ENCODE results near the gene MED13L. TPM values are rescaled to one million over a fixed set of nuclear protein-coding genes. Genes with fewer than 3 reads are reported as not detected.

Gene MED13L
- total and polyA plus RNA-seq, 2 donors (not counting 1 experiment from before 2014, with no cell fraction given), result 56.5 to 97.3 TPM

DNA sequence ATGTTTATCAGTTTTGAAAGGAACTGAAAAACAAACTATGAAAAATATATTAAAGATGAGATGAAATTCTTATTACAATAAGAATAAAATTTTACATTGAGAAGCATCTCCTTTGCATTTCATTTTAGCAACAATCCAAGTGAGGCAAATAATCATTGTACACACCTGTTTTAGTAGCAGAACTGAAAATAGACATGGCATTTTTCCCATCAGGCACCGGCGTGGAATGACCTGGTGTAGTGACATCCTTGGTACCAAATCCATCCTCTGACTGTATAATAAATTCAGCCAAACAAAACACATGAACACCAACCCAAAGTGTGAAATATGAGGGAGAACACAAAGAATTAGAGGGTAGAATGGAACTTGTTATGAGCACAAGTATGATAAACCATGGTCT, 271.4 kb downstream of the MED13L start:
- Histone ChIP-seq H3K4me1 (ENCODE audit: control insufficient read depth, extremely low read depth, insufficient read depth, low read length) (no peaks in the 10 kb centered on the region), H3K27ac (ENCODE audit: insufficient read depth, low read length) (no peak overlapping the region), H3K9me3 (ENCODE audit: control insufficient read depth, insufficient read depth, low read depth, low read length) (no peaks in the 10 kb centered on the region), H3K4me3 (replicated peaks in 1 of 4; ENCODE audit: control extremely low read depth in 1 of 4, insufficient read depth in 1 of 4, low read depth in 3 of 4, low read length in 4 of 4) (no peak overlapping the region), H3K9ac (ENCODE audit: insufficient read depth, low read length) (no peak overlapping the region), H3K79me2 (ENCODE audit: control insufficient read depth, insufficient read depth, low read length) (no peaks in the 10 kb centered on the region), H2AFZ (ENCODE audit: low read length) (no peak overlapping the region), H3K4me2 (ENCODE audit: extremely low read depth, insufficient read depth, low read length) (no peak overlapping the region), H3K27me3 (ENCODE audit: control insufficient read depth, insufficient read depth, low read length) (no peaks in the 10 kb centered on the region), H3K36me3 (ENCODE audit: control insufficient read depth, insufficient read depth, low read length) (peaks cover 11% of the 10 kb centered on the region), H4K20me1 (ENCODE audit: control insufficient read depth, extremely low read depth, insufficient read depth, low read length) (no peaks in the 10 kb centered on the region)
- DNase-seq (ENCODE audit: low read depth in 2 of 2), result no peak
- TF ChIP-seq, protein P1, sequence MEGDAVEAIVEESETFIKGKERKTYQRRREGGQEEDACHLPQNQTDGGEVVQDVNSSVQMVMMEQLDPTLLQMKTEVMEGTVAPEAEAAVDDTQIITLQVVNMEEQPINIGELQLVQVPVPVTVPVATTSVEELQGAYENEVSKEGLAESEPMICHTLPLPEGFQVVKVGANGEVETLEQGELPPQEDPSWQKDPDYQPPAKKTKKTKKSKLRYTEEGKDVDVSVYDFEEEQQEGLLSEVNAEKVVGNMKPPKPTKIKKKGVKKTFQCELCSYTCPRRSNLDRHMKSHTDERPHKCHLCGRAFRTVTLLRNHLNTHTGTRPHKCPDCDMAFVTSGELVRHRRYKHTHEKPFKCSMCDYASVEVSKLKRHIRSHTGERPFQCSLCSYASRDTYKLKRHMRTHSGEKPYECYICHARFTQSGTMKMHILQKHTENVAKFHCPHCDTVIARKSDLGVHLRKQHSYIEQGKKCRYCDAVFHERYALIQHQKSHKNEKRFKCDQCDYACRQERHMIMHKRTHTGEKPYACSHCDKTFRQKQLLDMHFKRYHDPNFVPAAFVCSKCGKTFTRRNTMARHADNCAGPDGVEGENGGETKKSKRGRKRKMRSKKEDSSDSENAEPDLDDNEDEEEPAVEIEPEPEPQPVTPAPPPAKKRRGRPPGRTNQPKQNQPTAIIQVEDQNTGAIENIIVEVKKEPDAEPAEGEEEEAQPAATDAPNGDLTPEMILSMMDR (conservative IDR thresholded peaks at IDR 0.05 in 1 of 2, IDR thresholded peaks at IDR 0.05 in 1 of 2; ENCODE audit: low read depth in 1 of 2, low read length in 2 of 2), result no peak
- no peak for TF ChIP-seq EZH2 (IDR thresholded peaks at IDR 0.05; ENCODE audit: low read length, missing control alignments)

- DNase-seq (ENCODE audit: low read depth in 2 of 2), result peak in 1 of 2 donors; percentile 62
- no peak for TF ChIP-seq EZH2 (IDR thresholded peaks at IDR 0.05; ENCODE audit: low read length, missing control alignments)
- TF ChIP-seq, protein P1 (conservative IDR thresholded peaks at IDR 0.05 in 1 of 2, IDR thresholded peaks at IDR 0.05 in 1 of 2; ENCODE audit: low read depth in 1 of 2, low read length in 2 of 2), result no peak
- no peaks in the 10 kb centered on the region for H3K79me2 ChIP-seq (ENCODE audit: control insufficient read depth, insufficient read depth, low read length)
- peaks cover 2% of the 10 kb centered on the region for H3K36me3 ChIP-seq (ENCODE audit: control insufficient read depth, insufficient read depth, low read length)
- no peaks in the 10 kb centered on the region for H3K27me3 ChIP-seq (ENCODE audit: control insufficient read depth, insufficient read depth, low read length)
- H2AFZ ChIP-seq (ENCODE audit: low read length), result no peak overlapping the region
- H3K4me2 ChIP-seq (ENCODE audit: extremely low read depth, insufficient read depth, low read length), result no peak overlapping the region
- no peaks in the 10 kb centered on the region for H3K9me3 ChIP-seq (ENCODE audit: control insufficient read depth, insufficient read depth, low read depth, low read length)
- no peaks in the 10 kb centered on the region for H4K20me1 ChIP-seq (ENCODE audit: control insufficient read depth, extremely low read depth, insufficient read depth, low read length)
- H3K9ac ChIP-seq (ENCODE audit: insufficient read depth, low read length), result no peak overlapping the region
- no peaks in the 10 kb centered on the region for H3K4me1 ChIP-seq (ENCODE audit: control insufficient read depth, extremely low read depth, insufficient read depth, low read length)
- H3K27ac ChIP-seq (ENCODE audit: insufficient read depth, low read length), result no peak overlapping the region
- H3K4me3 ChIP-seq (replicated peaks in 1 of 4; ENCODE audit: control extremely low read depth in 1 of 4, insufficient read depth in 1 of 4, low read depth in 3 of 4, low read length in 4 of 4), result no peak overlapping the region
These were observed 274.5 kb downstream of the MED13L start for GRCh38 chr12:116002890-116003536.

GRCh38 chr12:116000252-116000651, 277.2 kb downstream of the MED13L start:
- TF ChIP-seq EZH2 (IDR thresholded peaks at IDR 0.05; ENCODE audit: low read length, missing control alignments), result no peak
- TF ChIP-seq, protein P1 (conservative IDR thresholded peaks at IDR 0.05 in 1 of 2, IDR thresholded peaks at IDR 0.05 in 1 of 2; ENCODE audit: low read depth in 1 of 2, low read length in 2 of 2), result no peak

More at GRCh38 chr12:116000252-116000651, 277.2 kb downstream of the MED13L start:
- Histone ChIP-seq H3K4me2 (ENCODE audit: extremely low read depth, insufficient read depth, low read length) (no peak overlapping the region), H3K36me3 (ENCODE audit: control insufficient read depth, insufficient read depth, low read length) (no peaks in the 10 kb centered on the region), H3K9ac (ENCODE audit: insufficient read depth, low read length) (no peak overlapping the region), H3K4me3 (replicated peaks in 1 of 4; ENCODE audit: control extremely low read depth in 1 of 4, insufficient read depth in 1 of 4, low read depth in 3 of 4, low read length in 4 of 4) (no peak overlapping the region), H3K27ac (ENCODE audit: insufficient read depth, low read length) (no peak overlapping the region), H3K79me2 (ENCODE audit: control insufficient read depth, insufficient read depth, low read length) (no peaks in the 10 kb centered on the region), H3K4me1 (ENCODE audit: control insufficient read depth, extremely low read depth, insufficient read depth, low read length) (no peaks in the 10 kb centered on the region), H2AFZ (ENCODE audit: low read length) (no peak overlapping the region), H4K20me1 (ENCODE audit: control insufficient read depth, extremely low read depth, insufficient read depth, low read length) (no peaks in the 10 kb centered on the region), H3K27me3 (ENCODE audit: control insufficient read depth, insufficient read depth, low read length) (no peaks in the 10 kb centered on the region), H3K9me3 (ENCODE audit: control insufficient read depth, insufficient read depth, low read depth, low read length) (no peaks in the 10 kb centered on the region)
- DNase-seq (ENCODE audit: low read depth in 2 of 2), result no peak
